SK-N-SH (cell line): ENCODE data around the gene OR10R2. TPM values are rescaled to one million over a fixed set of nuclear protein-coding genes. Genes with fewer than 3 reads are reported as not detected.

ENCODE experiments used
- CTCF ChIA-PET: fragments of 300-600, 350-600 bp; formaldehyde crosslinking; extraction: SDS; loops from one replicate; lab custom pipeline; 2021; lab: Yijun Ruan, JAX
- POLR2A ChIA-PET: fragments of 350-600 bp; sonication (Branson Sonifier 250); formaldehyde crosslinking; extraction: SDS; loops from one replicate; lab custom pipeline; 2020; ENCODE audit warnings: antibody characterized with exemption, inconsistent platforms; lab: Yijun Ruan, JAX
- DNase-seq: peaks from one replicate; pipeline ENCODE4 v3.0.0; 2012
- H2AFZ ChIP-seq: fragments of 200-600 bp; sonication (generic); 2 replicates; pipeline ENCODE4 v1.8.1; 2016; ENCODE audit warnings: antibody characterized with exemption, mild to moderate bottlenecking, low read depth
- H3F3A ChIP-seq: fragments of 200-600 bp; sonication (generic); replicated peaks from 2 replicates; pipeline ENCODE3; 2016; ENCODE audit warnings: antibody characterized with exemption, mild to moderate bottlenecking; ENCODE audit not compliant: insufficient read depth
- H3K27ac ChIP-seq, 2 experiments: fragments of 200-500 bp in 1 of 2; fragments of 200-600 bp in 1 of 2; sonication (Bioruptor generic) in 1 of 2; sonication (generic), shearing (Covaris generic) in 1 of 2; 2 replicates each; pipeline versions ENCODE4 v1.5.1 to v1.6.1; 2014 to 2016; ENCODE audit warnings: low read depth in 2 of 2, inconsistent platforms in 1 of 2, low read length in 1 of 2, mild to moderate bottlenecking in 1 of 2, mixed read lengths in 1 of 2
- H3K27me3 ChIP-seq: fragments of 200-600 bp; sonication (generic), shearing (Covaris generic); 2 replicates; pipeline ENCODE4 v1.6.1; 2016; ENCODE audit warnings: mixed run types; ENCODE audit not compliant: insufficient read depth
- H3K36me3 ChIP-seq, 2 experiments: fragments of 200-500 bp in 1 of 2; fragments of 200-600 bp in 1 of 2; sonication (Bioruptor generic) in 1 of 2; sonication (generic) in 1 of 2; replicated peaks in 1 of 2; 2 replicates each; pipeline versions ENCODE3 to v1.5.1; 2014 to 2016; ENCODE audit warnings: low read length in 1 of 2, mild to moderate bottlenecking in 1 of 2; ENCODE audit not compliant: insufficient read depth in 2 of 2, control insufficient read depth in 1 of 2
- H3K4me1 ChIP-seq, 2 experiments: fragments of 200-500 bp in 1 of 2; fragments of 200-600 bp in 1 of 2; sonication (Bioruptor generic) in 1 of 2; sonication (generic), shearing (Covaris generic) in 1 of 2; 2 replicates each; pipeline versions ENCODE4 v1.5.1 to v1.6.1; 2014 to 2016; ENCODE audit warnings: low read depth in 1 of 2, low read length in 1 of 2, mixed run types in 1 of 2; ENCODE audit not compliant: insufficient read depth in 2 of 2, control insufficient read depth in 1 of 2
- H3K4me2 ChIP-seq: fragments of 200-600 bp; sonication (generic), shearing (Covaris generic); 2 replicates; pipeline ENCODE4 v1.6.1; 2017; ENCODE audit warnings: mixed run types
- H3K4me3 ChIP-seq, 2 experiments: fragments of 200-500 bp in 1 of 2; fragments of 200-600 bp in 1 of 2; sonication (Bioruptor generic) in 1 of 2; sonication (generic), shearing (Covaris generic) in 1 of 2; 2 replicates each; pipeline versions ENCODE4 v1.5.1 to v1.8.1; 2014 to 2016; ENCODE audit warnings: low read depth in 2 of 2, inconsistent platforms in 1 of 2, low read length in 1 of 2, mild to moderate bottlenecking in 1 of 2, mixed read lengths in 1 of 2, moderate library complexity in 1 of 2
- H3K79me2 ChIP-seq: fragments of 200-600 bp; sonication (generic); 2 replicates; pipeline ENCODE4 v1.8.1; 2017; ENCODE audit warnings: mild to moderate bottlenecking; ENCODE audit not compliant: insufficient read depth
- H3K9ac ChIP-seq: fragments of 200-600 bp; sonication (generic); 2 replicates; pipeline ENCODE4 v1.6.1; 2017; ENCODE audit warnings: mixed run types
- H3K9me2 ChIP-seq: fragments of 200-600 bp; sonication (generic); 2 replicates; pipeline ENCODE4 v1.6.1; 2017; ENCODE audit warnings: mixed run types
- H3K9me3 ChIP-seq: fragments of 200-600 bp; sonication (generic); 2 replicates; pipeline ENCODE4 v1.6.1; 2017; ENCODE audit warnings: mixed run types, mild to moderate bottlenecking, moderate library complexity
- H4K20me1 ChIP-seq: fragments of 200-600 bp; sonication (generic); 2 replicates; pipeline ENCODE4 v1.6.1; 2017; ENCODE audit warnings: mild to moderate bottlenecking, mixed run types; ENCODE audit not compliant: insufficient read depth
- CHD2 ChIP-seq: fragments of 150-350 bp; IDR thresholded peaks from 2 replicates; pipeline ENCODE4 v1.6.1; 2018; ENCODE audit warnings: low read length; ENCODE audit not compliant: partially characterized antibody
- EP300 ChIP-seq, 2 experiments: IDR thresholded peaks; 2 replicates each; pipeline versions ENCODE4 v1.4.0 to v1.6.1; 2012; ENCODE audit warnings: borderline replicate concordance in 1 of 2, low read depth in 1 of 2, low read length in 1 of 2
- EZH2phosphoT487 ChIP-seq: fragments of 200-600 bp; sonication (generic); IDR thresholded peaks from 2 replicates; pipeline ENCODE4 v1.6.1; 2017; ENCODE audit warnings: low read depth, mixed run types, mild to moderate bottlenecking, antibody characterized with exemption, moderate library complexity, borderline replicate concordance
- FOXJ3 ChIP-seq: sonication (generic); formaldehyde crosslinking; IDR thresholded peaks from 2 replicates; pipeline ENCODE4 v1.5.1; 2020; ENCODE audit warnings: mild to moderate bottlenecking, missing genetic modification reagents
- FOXM1 ChIP-seq: IDR thresholded peaks from 2 replicates; pipeline ENCODE4 v1.4.0; 2012; ENCODE audit warnings: low read depth, mild to moderate bottlenecking
- GABPA ChIP-seq: IDR thresholded peaks from 2 replicates; pipeline ENCODE4 v1.4.0; 2012; ENCODE audit warnings: low read depth, mild to moderate bottlenecking
- GATA2 ChIP-seq: sonication (generic); formaldehyde crosslinking; IDR thresholded peaks from 2 replicates; pipeline ENCODE4 v1.5.0; 2020; ENCODE audit warnings: mild to moderate bottlenecking, missing genetic modification reagents
- IRF3 ChIP-seq: fragments of 150-350 bp; IDR thresholded peaks from 2 replicates; pipeline ENCODE4 v1.6.1; 2016; ENCODE audit warnings: mild to moderate bottlenecking, low read depth, low read length
- JUND ChIP-seq: IDR thresholded peaks from 2 replicates; pipeline ENCODE4 v1.4.0; 2012
- MXI1 ChIP-seq: IDR thresholded peaks from 2 replicates; pipeline ENCODE4 v1.6.1; 2012; ENCODE audit warnings: mild to moderate bottlenecking, low read depth, low read length, improper control_type of control experiment
- NRF1 ChIP-seq: IDR thresholded peaks from 2 replicates; pipeline ENCODE4 v1.6.1; 2012; ENCODE audit warnings: low read depth, mild to moderate bottlenecking, low read length
- RAD21 ChIP-seq: IDR thresholded peaks from 2 replicates; pipeline ENCODE4 v1.6.1; 2012; ENCODE audit warnings: mild to moderate bottlenecking, low read length
- RXRA ChIP-seq: IDR thresholded peaks from 2 replicates; pipeline ENCODE4 v1.4.0; 2012; ENCODE audit warnings: low read depth, mild to moderate bottlenecking, borderline replicate concordance
- SIN3A ChIP-seq: IDR thresholded peaks from 2 replicates; pipeline ENCODE4 v1.6.1; 2012; ENCODE audit warnings: low read depth, mild to moderate bottlenecking, low read length, moderate library complexity, borderline replicate concordance
- TAF1 ChIP-seq: IDR thresholded peaks from 2 replicates; pipeline ENCODE4 v1.6.1; 2012; ENCODE audit warnings: low read depth, mild to moderate bottlenecking, low read length, moderate library complexity, borderline replicate concordance
- TEAD4 ChIP-seq: IDR thresholded peaks from 2 replicates; pipeline ENCODE4 v1.4.0; 2012; ENCODE audit warnings: mild to moderate bottlenecking, borderline replicate concordance; ENCODE audit not compliant: insufficient read depth
- USF1 ChIP-seq: IDR thresholded peaks from 2 replicates; pipeline ENCODE4 v1.4.0; 2012; ENCODE audit warnings: low read depth, borderline replicate concordance
- polyA plus RNA-seq, 3 experiments: library from polyadenylated mRNA; depleted of rRNA; stranded (reverse); fragments of >200 nt; gene quantifications; 2 replicates each; pipeline ENCODE4 v1.2.3, GENCODE V29; 2012
- TF ChIP-seq, protein P1 (sequence below): IDR thresholded peaks from 2 replicates; pipeline ENCODE4; 2012
- TF ChIP-seq, protein P2 (sequence below): IDR thresholded peaks from 2 replicates; pipeline ENCODE4 v1.6.1; 2012; ENCODE audit warnings: mild to moderate bottlenecking, low read depth, low read length, moderate library complexity
- TF ChIP-seq, protein P3 (sequence below): fragments of 150-350 bp; IDR thresholded peaks from 2 replicates; pipeline ENCODE4 v1.6.1; 2017; ENCODE audit warnings: antibody characterized with exemption, low read length, low read depth, borderline replicate concordance

Gene OR10R2
- polyA plus RNA-seq, 1 of the 3 experiments (the other 2 are of a cell fraction): not detected

- no peaks in the 10 kb centered on the region for H3K9me3 ChIP-seq
- no peak overlapping the region for H3K4me2 ChIP-seq
- H3K4me1 ChIP-seq: no peaks in the 10 kb centered on the region
- H4K20me1 ChIP-seq: no peaks in the 10 kb centered on the region
- no peak overlapping the region for H2AFZ ChIP-seq
- H3K27me3 ChIP-seq: no peaks in the 10 kb centered on the region
- DNase-seq: no peak
- no peak overlapping the region for H3K27ac ChIP-seq
- H3K79me2 ChIP-seq: no peaks in the 10 kb centered on the region
- TF ChIP-seq EP300 (IDR thresholded peaks at IDR 0.05; ENCODE audit: borderline replicate concordance in 1 of 2, low read depth in 1 of 2, low read length in 1 of 2) (no peak), JUND (no peak), SIN3A (no peak), RXRA (no peak), TAF1 (no peak), GABPA (no peak), CHD2 (no peak), EZH2phosphoT487 (no peak), MXI1 (no peak), USF1 (no peak)
- TF ChIP-seq, protein P1, sequence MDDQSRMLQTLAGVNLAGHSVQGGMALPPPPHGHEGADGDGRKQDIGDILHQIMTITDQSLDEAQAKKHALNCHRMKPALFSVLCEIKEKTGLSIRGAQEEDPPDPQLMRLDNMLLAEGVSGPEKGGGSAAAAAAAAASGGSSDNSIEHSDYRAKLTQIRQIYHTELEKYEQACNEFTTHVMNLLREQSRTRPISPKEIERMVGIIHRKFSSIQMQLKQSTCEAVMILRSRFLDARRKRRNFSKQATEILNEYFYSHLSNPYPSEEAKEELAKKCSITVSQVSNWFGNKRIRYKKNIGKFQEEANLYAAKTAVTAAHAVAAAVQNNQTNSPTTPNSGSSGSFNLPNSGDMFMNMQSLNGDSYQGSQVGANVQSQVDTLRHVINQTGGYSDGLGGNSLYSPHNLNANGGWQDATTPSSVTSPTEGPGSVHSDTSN: no peak
- H3K4me3 ChIP-seq: no peak overlapping the region
- no peaks in the 10 kb centered on the region for H3F3A ChIP-seq
- no peak overlapping the region for H3K9ac ChIP-seq
- no peaks in the 10 kb centered on the region for H3K9me2 ChIP-seq
- ChIA-PET CTCF (no interaction called here), POLR2A (no interaction called here)
- H3K36me3 ChIP-seq: no peaks in the 10 kb centered on the region
Measured at GRCh38 chr1:158457246-158457645, 14.8 kb upstream of the OR10R2 start.

DNA sequence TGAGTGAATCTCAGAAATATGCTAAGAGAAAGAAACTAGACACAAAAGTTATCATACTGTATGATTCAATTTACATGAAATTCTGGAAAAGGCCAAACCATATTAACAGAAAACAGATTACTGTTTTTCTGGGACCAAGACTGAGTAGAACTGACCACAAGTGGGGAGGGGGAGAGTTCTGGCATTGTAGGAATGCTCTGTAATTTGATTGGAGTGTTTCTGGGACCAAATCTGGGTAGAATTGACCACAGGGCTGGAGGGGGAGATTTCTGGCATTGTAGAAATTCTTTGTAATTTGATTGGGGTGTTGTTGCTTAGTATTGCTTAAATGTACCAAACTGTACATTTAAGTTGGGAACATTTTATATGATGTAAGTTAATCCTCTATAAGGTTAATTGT, 13.8 kb upstream of the OR10R2 start:
- no peaks in the 10 kb centered on the region for H3K9me2 ChIP-seq
- no peaks in the 10 kb centered on the region for H3K79me2 ChIP-seq
- H4K20me1 ChIP-seq: no peaks in the 10 kb centered on the region
- ChIA-PET POLR2A (no interaction called here), CTCF (no interaction called here)
- H3F3A ChIP-seq: no peaks in the 10 kb centered on the region
- H3K27me3 ChIP-seq: no peaks in the 10 kb centered on the region
- H3K36me3 ChIP-seq: no peaks in the 10 kb centered on the region
- H3K27ac ChIP-seq: no peak overlapping the region
- H3K4me1 ChIP-seq: no peaks in the 10 kb centered on the region
- no peak overlapping the region for H3K4me3 ChIP-seq
- DNase-seq: no peak
- H3K4me2 ChIP-seq: no peak overlapping the region
- H2AFZ ChIP-seq: no peak overlapping the region
- H3K9ac ChIP-seq: no peak overlapping the region
- no peaks in the 10 kb centered on the region for H3K9me3 ChIP-seq
- TF ChIP-seq MXI1 (no peak), IRF3 (no peak), NRF1 (no peak), FOXJ3 (no peak), GATA2 (CRISPR knock-in tag) (no peak), JUND (no peak), TEAD4 (no peak), RAD21 (no peak), SIN3A (no peak), FOXM1 (no peak), TAF1 (no peak)
- TF ChIP-seq, protein P2, sequence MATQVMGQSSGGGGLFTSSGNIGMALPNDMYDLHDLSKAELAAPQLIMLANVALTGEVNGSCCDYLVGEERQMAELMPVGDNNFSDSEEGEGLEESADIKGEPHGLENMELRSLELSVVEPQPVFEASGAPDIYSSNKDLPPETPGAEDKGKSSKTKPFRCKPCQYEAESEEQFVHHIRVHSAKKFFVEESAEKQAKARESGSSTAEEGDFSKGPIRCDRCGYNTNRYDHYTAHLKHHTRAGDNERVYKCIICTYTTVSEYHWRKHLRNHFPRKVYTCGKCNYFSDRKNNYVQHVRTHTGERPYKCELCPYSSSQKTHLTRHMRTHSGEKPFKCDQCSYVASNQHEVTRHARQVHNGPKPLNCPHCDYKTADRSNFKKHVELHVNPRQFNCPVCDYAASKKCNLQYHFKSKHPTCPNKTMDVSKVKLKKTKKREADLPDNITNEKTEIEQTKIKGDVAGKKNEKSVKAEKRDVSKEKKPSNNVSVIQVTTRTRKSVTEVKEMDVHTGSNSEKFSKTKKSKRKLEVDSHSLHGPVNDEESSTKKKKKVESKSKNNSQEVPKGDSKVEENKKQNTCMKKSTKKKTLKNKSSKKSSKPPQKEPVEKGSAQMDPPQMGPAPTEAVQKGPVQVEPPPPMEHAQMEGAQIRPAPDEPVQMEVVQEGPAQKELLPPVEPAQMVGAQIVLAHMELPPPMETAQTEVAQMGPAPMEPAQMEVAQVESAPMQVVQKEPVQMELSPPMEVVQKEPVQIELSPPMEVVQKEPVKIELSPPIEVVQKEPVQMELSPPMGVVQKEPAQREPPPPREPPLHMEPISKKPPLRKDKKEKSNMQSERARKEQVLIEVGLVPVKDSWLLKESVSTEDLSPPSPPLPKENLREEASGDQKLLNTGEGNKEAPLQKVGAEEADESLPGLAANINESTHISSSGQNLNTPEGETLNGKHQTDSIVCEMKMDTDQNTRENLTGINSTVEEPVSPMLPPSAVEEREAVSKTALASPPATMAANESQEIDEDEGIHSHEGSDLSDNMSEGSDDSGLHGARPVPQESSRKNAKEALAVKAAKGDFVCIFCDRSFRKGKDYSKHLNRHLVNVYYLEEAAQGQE: no peak
- TF ChIP-seq, protein P3, sequence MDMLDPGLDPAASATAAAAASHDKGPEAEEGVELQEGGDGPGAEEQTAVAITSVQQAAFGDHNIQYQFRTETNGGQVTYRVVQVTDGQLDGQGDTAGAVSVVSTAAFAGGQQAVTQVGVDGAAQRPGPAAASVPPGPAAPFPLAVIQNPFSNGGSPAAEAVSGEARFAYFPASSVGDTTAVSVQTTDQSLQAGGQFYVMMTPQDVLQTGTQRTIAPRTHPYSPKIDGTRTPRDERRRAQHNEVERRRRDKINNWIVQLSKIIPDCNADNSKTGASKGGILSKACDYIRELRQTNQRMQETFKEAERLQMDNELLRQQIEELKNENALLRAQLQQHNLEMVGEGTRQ: no peak
